ENCODE results near the gene ACTG2. TPM values are rescaled to one million over a fixed set of nuclear protein-coding genes. Genes with fewer than 3 reads are reported as not detected.

Gene ACTG2
- total RNA-seq, 1 experiment from 2014 or later, result not detected

GRCh38 chr2:73908689-73909652 lies 16.2 kb downstream of the ACTG2 start:
- DNase-seq (ENCODE audit: low spot score), result no peak
- in situ Hi-C loops (cut with HindIII; ENCODE audit: low sequenced_read_pairs), result no loop called here

GRCh38 chr2:73910873-73911547 lies 18.2 kb downstream of the ACTG2 start:
- DNase-seq (ENCODE audit: low spot score), result no peak
- in situ Hi-C loops (cut with HindIII; ENCODE audit: low sequenced_read_pairs), result no loop called here

- no peak for DNase-seq (ENCODE audit: low spot score)
- in situ Hi-C loops (cut with HindIII; ENCODE audit: low sequenced_read_pairs), result no loop called here
Measured at GRCh38 chr2:73911548-73912208, 18.9 kb downstream of the ACTG2 start.

- in situ Hi-C loops (cut with HindIII; ENCODE audit: low sequenced_read_pairs), result no loop called here
- no peak for DNase-seq (ENCODE audit: low spot score)
Measured at GRCh38 chr2:73913414-73914054, 20.7 kb downstream of the ACTG2 start.

- in situ Hi-C loops (cut with HindIII; ENCODE audit: low sequenced_read_pairs), result no loop called here
- no peak for DNase-seq (ENCODE audit: low spot score)
Measured at GRCh38 chr2:73914667-73915066, 21.9 kb downstream of the ACTG2 start.

- in situ Hi-C loops (cut with HindIII; ENCODE audit: low sequenced_read_pairs), result no loop called here
- DNase-seq (ENCODE audit: low spot score), result no peak
Measured at GRCh38 chr2:73915437-73915993, 22.7 kb downstream of the ACTG2 start.

- in situ Hi-C loops (cut with HindIII; ENCODE audit: low sequenced_read_pairs), result no loop called here
- DNase-seq (ENCODE audit: low spot score), result no peak
Measured at GRCh38 chr2:73916666-73917065, 23.9 kb downstream of the ACTG2 start.

- no peak for DNase-seq (ENCODE audit: low spot score)
- in situ Hi-C loops (cut with HindIII; ENCODE audit: low sequenced_read_pairs), result no loop called here
Measured at GRCh38 chr2:73917296-73917695, 24.5 kb downstream of the ACTG2 start.

- in situ Hi-C loops (cut with HindIII; ENCODE audit: low sequenced_read_pairs), result no loop called here
- no peak for DNase-seq (ENCODE audit: low spot score)
Measured at GRCh38 chr2:73917696-73918207, 24.9 kb downstream of the ACTG2 start.

- in situ Hi-C loops (cut with HindIII; ENCODE audit: low sequenced_read_pairs), result no loop called here
- DNase-seq (ENCODE audit: low spot score), result no peak
Measured at GRCh38 chr2:73918856-73919255, 26.0 kb downstream of the ACTG2 start.

GRCh38 chr2:73919596-73920228 lies 26.9 kb downstream of the ACTG2 start:
- in situ Hi-C loops (cut with HindIII; ENCODE audit: low sequenced_read_pairs), result no loop called here
- no peak for DNase-seq (ENCODE audit: low spot score)

- DNase-seq (ENCODE audit: low spot score), result no peak
- in situ Hi-C loops (cut with HindIII; ENCODE audit: low sequenced_read_pairs), result no loop called here
Measured at GRCh38 chr2:73920577-73921545, 28.1 kb downstream of the ACTG2 start.

- no peak for DNase-seq (ENCODE audit: low spot score)
- in situ Hi-C loops (cut with HindIII; ENCODE audit: low sequenced_read_pairs), result no loop called here
Measured at GRCh38 chr2:73921581-73921980, 28.8 kb downstream of the ACTG2 start.

- DNase-seq (ENCODE audit: low spot score), result no peak
- in situ Hi-C loops (cut with HindIII; ENCODE audit: low sequenced_read_pairs), result no loop called here
Measured at GRCh38 chr2:73922681-73923080, 29.9 kb downstream of the ACTG2 start.

- in situ Hi-C loops (cut with HindIII; ENCODE audit: low sequenced_read_pairs), result no loop called here
- no peak for DNase-seq (ENCODE audit: low spot score)
Measured at GRCh38 chr2:73925033-73925704, 32.4 kb downstream of the ACTG2 start.

GRCh38 chr2:73925853-73926492 lies 33.2 kb downstream of the ACTG2 start:
- DNase-seq (ENCODE audit: low spot score), result no peak
- in situ Hi-C loops (cut with HindIII; ENCODE audit: low sequenced_read_pairs), result no loop called here
